Endodermal cell (in vitro differentiated cells): Measurements from ENCODE around the gene RAB28. TPM values are rescaled to one million over a fixed set of nuclear protein-coding genes. Genes with fewer than 3 reads are reported as not detected.

Experiments
- DNase-seq: peaks from one replicate; pipeline ENCODE4 v3.0.0-alpha.2; 2017
- H3K27ac ChIP-seq: 2 replicates; pipeline ENCODE4 v1.5.1; 2013; ENCODE audit warnings: mild to moderate bottlenecking, low read depth, low read length, moderate library complexity
- H3K27me3 ChIP-seq: 2 replicates; pipeline ENCODE4 v1.6.1; 2013; ENCODE audit warnings: mild to moderate bottlenecking, low read length, moderate library complexity; ENCODE audit not compliant: insufficient read depth, control insufficient read depth, poor library complexity, severe bottlenecking
- H3K36me3 ChIP-seq: 2 replicates; pipeline ENCODE4 v1.7.0; 2013; ENCODE audit warnings: mild to moderate bottlenecking, low read length, moderate library complexity; ENCODE audit not compliant: control insufficient read depth, insufficient read depth
- H3K4me1 ChIP-seq: one replicate; pipeline ENCODE4 v1.7.0; 2013; ENCODE audit warnings: low read length; ENCODE audit not compliant: control insufficient read depth, insufficient read depth
- H3K4me3 ChIP-seq: 2 replicates; pipeline ENCODE4 v1.5.1; 2013; ENCODE audit warnings: mild to moderate bottlenecking, low read length, moderate library complexity
- H3K9ac ChIP-seq: 2 replicates; pipeline ENCODE4 v1.6.1; 2013; ENCODE audit warnings: mild to moderate bottlenecking, low read length, moderate library complexity; ENCODE audit not compliant: poor library complexity, severe bottlenecking; ENCODE audit errors: extremely low read depth
- H3K9me3 ChIP-seq: 2 replicates; pipeline ENCODE4 v1.6.1; 2013; ENCODE audit warnings: mild to moderate bottlenecking, low read length, moderate library complexity; ENCODE audit not compliant: control insufficient read depth
- H3K27ac Mint-ChIP-seq: 2 replicates; pipeline ENCODE4 v1.8.0; 2020; ENCODE audit warnings: mixed read lengths
- H3K27me3 Mint-ChIP-seq: 2 replicates; pipeline ENCODE4 v1.8.0; 2021; ENCODE audit warnings: mild to moderate bottlenecking, mixed read lengths; ENCODE audit not compliant: insufficient read depth
- H3K36me3 Mint-ChIP-seq: 2 replicates; pipeline ENCODE4 v1.8.0; 2020; ENCODE audit warnings: low read depth, mixed read lengths
- H3K4me1 Mint-ChIP-seq: 2 replicates; pipeline ENCODE4 v1.8.0; 2020; ENCODE audit warnings: mixed read lengths
- H3K4me3 Mint-ChIP-seq: 2 replicates; pipeline ENCODE4 v1.8.0; 2020; ENCODE audit warnings: mild to moderate bottlenecking, moderate library complexity, mixed read lengths
- H3K9me3 Mint-ChIP-seq: 2 replicates; pipeline ENCODE4 v1.8.0; 2020; ENCODE audit warnings: mild to moderate bottlenecking, mixed read lengths
- CTCF ChIP-seq: fragments of 200-600 bp; sonication (generic); conservative IDR thresholded peaks from 2 replicates; pipeline ENCODE4 v1.5.0; 2021; ENCODE audit warnings: antibody characterized with exemption, mild to moderate bottlenecking
- WGBS, 2 experiments: methylation state at CpG; one replicate each; pipeline versions ENCODE4 v1.1.5 to v1.1.7; 2013; ENCODE audit warnings: missing lambda C conversion rate in 2 of 2, mixed read lengths in 1 of 2; ENCODE audit not compliant: insufficient coverage in 1 of 2, insufficient read length in 1 of 2; 5-methylcytosine and 5-hydroxymethylcytosine counted together
- total RNA-seq, 2 donors: library from RNA; stranded (reverse); fragmentation: NEBNext Ultra II Directional in 1 of 2; extraction: Animal tissue kit (Norgen Biotek cat#: 25700) in 1 of 2; gene quantifications; 2 replicates in 1 of 2; 3 replicates in 1 of 2; pipeline ENCODE4 v1.2.1, GENCODE V29; 2021

Gene RAB28
- total RNA-seq, 2 donors from 2014 or later = 24.6 to 25.7 TPM

GRCh38 chr4:13476152-13476551 is 8.0 kb downstream of the RAB28 start:
- Mint-ChIP-seq H3K4me1 (no peaks in the 10 kb centered on the region), H3K4me3 (no peak overlapping the region), H3K27me3 (no peaks in the 10 kb centered on the region), H3K27ac (no peak overlapping the region), H3K36me3 (peaks cover 3% of the 10 kb centered on the region), H3K9me3 (no peaks in the 10 kb centered on the region)
- Histone ChIP-seq H3K36me3 (peaks cover 43% of the 10 kb centered on the region), H3K9me3 (no peaks in the 10 kb centered on the region), H3K9ac (no peak overlapping the region), H3K27me3 (no peaks in the 10 kb centered on the region), H3K4me1 (no peaks in the 10 kb centered on the region), H3K4me3 (no peak overlapping the region), H3K27ac (no peak overlapping the region)
- no peak for TF ChIP-seq CTCF
- no peak for DNase-seq

GRCh38 chr4:13471400-13471799 is 12.7 kb downstream of the RAB28 start:
- Histone ChIP-seq H3K36me3 (peaks cover 33% of the 10 kb centered on the region), H3K9ac (no peak overlapping the region), H3K27ac (no peak overlapping the region), H3K4me1 (no peaks in the 10 kb centered on the region), H3K9me3 (no peaks in the 10 kb centered on the region), H3K27me3 (no peaks in the 10 kb centered on the region), H3K4me3 (no peak overlapping the region)
- H3K4me3 Mint-ChIP-seq = no peak overlapping the region
- peaks cover 13% of the 10 kb centered on the region for H3K36me3 Mint-ChIP-seq
- no peak for TF ChIP-seq CTCF
- H3K27ac Mint-ChIP-seq = no peak overlapping the region
- WGBS, 2 experiments = 90 to 94% methylated on average over 2 to 3 of the region's 3 CpGs
- no peaks in the 10 kb centered on the region for H3K9me3 Mint-ChIP-seq
- no peaks in the 10 kb centered on the region for H3K27me3 Mint-ChIP-seq
- no peaks in the 10 kb centered on the region for H3K4me1 Mint-ChIP-seq
- DNase-seq = no peak

GRCh38 chr4:13470379-13470778 is 13.8 kb downstream of the RAB28 start:
- Histone ChIP-seq H3K4me1 (no peaks in the 10 kb centered on the region), H3K27ac (no peak overlapping the region), H3K9ac (no peak overlapping the region), H3K36me3 (peaks cover 33% of the 10 kb centered on the region), H3K27me3 (no peaks in the 10 kb centered on the region), H3K4me3 (no peak overlapping the region), H3K9me3 (no peaks in the 10 kb centered on the region)
- no peaks in the 10 kb centered on the region for H3K27me3 Mint-ChIP-seq
- DNase-seq = no peak
- no peaks in the 10 kb centered on the region for H3K9me3 Mint-ChIP-seq
- no peak overlapping the region for H3K27ac Mint-ChIP-seq
- peaks cover 23% of the 10 kb centered on the region for H3K36me3 Mint-ChIP-seq
- no peak for TF ChIP-seq CTCF
- no peaks in the 10 kb centered on the region for H3K4me1 Mint-ChIP-seq
- no peak overlapping the region for H3K4me3 Mint-ChIP-seq
